Endothelial cell of hepatic sinusoid (primary cell): ENCODE data around the gene CSTB.

Source experiments
- in situ Hi-C: cut with HindIII; loops from 2 replicates; pipeline ENCODE4 v1.10.0; 2017; ENCODE audit warnings: low sequenced_read_pairs

Gene CSTB

DNA sequence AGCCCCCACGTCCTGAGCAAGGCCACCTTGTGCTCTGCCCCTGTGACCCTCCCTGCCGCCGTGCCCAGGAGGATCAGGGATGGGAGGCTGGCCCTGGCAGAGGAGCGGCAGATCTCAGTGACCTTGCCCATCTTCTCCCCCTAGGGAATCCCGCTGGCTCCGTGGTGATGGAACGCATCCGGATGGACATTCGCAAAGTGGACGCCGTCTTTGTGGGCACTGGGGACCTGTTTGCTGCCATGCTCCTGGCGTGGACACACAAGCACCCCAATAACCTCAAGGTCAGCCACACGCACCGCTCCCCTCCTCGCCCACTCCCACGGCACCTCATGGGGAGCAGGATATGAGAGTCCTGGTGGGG is 22.7 kb downstream of the CSTB start:
- in situ Hi-C loops: no loop called here

DNA sequence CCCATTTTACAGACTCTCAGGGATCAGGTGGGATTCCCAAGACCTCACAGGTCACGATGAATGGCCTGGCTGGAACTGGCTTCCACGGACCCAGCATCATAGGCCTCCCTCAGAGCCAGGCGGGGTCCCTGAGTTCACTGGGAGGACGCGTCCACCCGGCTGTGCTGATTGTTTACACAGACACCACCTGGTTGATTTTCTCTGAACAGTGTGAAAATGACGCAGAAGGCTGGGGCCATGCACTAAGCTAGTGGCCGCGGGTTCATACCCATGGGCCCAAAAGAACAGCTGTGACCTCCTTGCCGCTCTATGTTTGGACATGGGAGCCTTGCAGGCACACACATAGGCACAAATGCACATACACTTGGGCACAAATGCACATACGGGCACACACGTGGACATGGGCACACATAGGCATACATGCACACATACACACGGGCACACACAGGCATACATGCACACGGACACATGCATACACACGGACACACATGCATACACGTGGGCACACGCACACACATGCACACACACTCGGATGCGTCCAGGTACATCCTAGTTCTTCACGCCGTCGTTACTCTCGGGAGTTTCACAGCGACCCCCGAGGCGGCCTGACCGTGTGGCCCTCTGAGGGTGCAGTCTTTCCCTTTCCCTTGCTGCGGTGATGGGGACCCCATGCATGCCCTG is 23.2 kb downstream of the CSTB start:
- in situ Hi-C loops: no loop called here

DNA sequence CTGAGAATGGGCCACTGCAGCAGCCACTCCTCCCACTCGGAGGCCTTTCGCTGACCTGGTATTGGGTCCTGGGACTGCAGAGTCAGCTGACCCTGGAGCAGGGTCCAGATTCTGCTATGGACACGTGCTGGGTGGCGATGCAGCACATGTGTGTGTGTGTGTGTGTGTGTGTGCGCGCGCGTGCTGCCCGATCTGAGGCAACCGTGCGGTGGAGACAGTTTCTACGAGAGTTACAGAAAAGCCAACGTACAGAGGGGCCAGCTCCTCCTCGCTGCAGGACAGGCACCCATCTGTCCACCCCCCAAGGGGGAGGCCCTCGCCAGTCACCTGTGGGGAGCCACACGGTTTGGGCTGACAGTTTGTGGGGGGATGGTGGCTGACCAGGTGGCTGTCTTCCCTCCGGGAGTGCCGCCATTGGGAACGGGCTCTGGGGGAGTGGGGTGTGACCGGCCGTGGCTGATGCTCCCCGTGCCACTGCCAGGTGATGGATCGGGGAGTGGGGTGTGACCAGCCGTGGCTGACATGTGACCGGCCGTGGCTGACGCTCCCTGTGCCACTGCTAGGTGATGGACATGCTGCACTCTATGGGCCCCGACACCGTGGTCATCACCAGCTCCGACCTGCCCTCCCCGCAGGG is 24.0 kb downstream of the CSTB start:
- in situ Hi-C loops: no loop called here

DNA sequence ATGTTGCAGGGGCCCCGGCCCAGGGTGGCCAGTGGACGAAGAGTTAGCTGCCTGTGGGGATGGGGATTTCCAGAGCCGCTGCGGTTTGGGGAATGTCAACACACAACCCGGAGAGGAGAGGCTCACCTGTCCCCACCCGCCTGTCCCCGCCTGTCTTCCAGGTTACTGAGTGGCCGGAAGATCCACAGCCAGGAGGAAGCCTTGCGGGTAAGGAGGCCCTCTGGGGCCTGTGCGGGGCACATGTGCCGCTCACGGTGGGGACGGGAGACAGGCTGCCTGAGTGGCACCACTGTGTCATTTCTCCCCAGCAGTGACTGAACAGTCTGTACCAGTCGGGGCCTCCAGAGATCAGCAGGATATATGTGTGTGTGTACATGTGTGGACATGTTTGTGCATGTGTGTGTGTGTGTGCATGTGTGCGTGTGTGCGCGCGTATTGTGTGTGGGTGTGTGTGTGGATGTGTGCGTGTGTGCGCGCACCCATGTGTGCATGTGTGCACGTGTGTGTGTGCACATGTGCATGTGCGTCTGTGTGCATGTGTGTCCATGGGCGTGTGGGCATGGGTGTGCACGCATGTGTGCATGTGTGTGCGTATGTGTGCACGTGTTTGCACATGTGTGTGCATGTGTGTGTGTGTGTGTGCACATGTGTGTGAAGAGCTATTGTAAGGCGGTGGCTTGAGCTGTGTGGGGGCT is 25.6 kb downstream of the CSTB start:
- in situ Hi-C loops: no loop called here

DNA sequence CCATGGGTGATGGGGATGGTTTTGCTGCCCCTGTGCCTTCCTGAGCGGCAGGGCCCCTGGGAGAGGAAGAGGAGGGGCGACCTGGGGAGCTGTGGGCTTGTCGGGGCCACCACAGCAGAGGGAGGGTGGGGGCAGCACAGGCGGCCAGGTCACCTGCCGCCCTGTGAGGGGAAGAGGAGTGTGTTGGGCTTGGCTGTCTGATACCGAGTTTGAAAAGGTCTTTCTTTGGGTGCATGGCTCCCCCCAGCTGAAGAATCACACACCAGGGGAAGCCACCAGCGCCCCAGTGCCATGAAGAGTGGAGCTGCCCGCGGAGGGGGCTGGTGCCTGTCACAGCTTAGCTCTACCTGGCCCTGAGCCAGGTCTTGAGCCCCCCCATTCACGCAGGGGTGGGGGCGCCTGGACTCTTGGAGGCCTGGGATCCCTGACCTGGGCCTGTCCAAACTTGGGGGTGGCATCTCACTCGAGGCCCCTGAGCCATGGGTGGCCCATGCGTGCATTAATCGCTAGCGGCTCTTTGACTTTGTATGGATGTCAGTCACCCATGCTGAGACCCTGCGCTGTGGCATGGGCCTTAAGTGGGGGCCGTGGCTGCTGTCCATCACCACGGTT is 26.4 kb downstream of the CSTB start:
- in situ Hi-C loops: no loop called here

DNA sequence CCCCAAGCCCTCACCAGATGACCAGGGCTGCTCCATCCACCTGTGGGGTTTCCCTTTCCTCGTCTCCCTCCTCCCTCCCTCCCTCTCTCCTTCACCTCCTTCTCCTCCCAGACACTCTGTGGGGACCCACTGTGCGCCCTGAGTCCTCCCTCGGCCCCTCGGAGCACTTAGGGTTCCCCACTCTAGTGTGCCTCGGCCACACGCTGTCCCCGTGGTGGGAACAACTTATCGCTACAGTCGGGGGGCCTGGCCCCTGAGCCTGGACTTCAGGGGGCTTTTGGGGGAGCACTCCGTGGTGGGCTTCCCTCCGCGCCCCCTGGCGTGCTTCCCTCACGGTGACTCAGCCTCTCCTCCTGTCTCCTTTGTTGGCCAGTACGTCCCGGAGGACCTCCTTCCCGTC is 27.5 kb downstream of the CSTB start:
- in situ Hi-C loops: no loop called here

DNA sequence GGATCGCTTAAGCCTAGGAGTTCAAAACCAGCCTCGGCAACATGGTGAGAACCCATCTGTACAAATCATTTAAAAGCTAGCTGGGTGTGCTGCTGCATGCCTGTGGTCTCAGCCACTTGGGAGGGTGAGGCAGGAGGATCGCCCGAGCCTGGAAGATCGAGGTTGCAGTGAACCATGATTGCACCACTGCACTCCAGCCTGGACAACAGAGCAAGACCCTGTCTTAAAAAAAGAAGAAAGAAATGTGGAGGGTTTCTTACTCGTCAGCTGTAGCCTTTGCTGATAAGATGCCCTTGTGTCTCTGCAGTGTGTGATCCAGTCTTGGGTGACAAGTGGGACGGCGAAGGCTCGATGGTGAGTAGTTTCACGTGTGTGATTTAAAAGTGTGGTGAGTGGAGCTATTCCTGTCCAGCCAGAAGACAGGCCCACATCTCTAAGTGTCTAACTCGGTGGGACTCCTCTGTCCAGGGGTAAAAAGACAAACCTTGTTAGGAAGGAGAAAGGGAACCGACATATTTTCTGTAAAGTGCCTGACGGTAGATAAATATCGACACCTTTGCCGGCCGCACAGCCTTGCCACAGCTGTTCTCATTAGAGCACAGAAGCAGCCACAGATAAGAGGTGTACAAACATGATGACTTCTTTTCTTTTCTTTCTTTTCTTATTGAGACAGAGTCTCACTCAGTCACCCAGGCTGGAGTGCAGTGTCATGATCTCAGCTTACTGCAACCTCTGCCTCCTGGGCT is 30.2 kb downstream of the CSTB start:
- in situ Hi-C loops: no loop called here

DNA sequence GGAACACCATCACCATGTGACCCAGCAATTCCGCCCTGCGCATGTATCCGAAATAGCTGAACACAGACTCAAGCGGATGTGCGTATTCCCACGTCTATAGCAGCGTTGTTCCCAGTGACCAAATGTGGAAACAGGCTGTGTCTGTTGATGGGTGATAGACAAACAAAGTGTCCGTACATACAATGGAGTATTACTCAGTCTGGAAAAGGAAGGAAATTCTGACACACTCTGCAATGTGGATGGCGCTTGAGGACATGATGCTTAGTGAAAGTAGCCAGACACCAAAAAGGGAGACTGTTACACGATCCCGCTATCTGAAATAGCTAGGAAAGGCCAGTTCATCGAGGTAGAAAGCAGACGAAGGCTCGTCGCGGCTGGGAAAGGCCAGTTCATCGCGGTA is 31.4 kb downstream of the CSTB start:
- in situ Hi-C loops: no loop called here

DNA sequence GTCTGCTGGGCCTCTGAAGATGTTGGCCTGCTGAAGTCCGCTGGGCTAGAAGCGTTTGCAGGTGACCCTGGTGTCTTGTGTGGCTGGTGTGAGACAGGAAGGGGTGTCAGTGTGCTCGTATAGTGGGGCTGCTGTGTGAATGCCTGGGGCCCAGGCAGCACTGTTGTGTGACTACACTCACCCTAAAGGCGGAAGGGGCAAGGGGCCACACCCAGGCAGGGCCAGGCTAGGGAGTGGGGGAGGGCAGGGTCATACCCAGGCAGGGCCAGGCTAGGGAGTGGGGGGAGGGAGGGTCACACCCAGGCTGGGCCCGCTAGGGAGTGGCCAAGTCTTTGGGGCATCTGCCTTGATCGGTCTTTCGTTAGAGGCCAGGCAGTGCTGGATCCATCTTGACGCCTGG is 32.2 kb downstream of the CSTB start:
- in situ Hi-C loops: no loop called here

DNA sequence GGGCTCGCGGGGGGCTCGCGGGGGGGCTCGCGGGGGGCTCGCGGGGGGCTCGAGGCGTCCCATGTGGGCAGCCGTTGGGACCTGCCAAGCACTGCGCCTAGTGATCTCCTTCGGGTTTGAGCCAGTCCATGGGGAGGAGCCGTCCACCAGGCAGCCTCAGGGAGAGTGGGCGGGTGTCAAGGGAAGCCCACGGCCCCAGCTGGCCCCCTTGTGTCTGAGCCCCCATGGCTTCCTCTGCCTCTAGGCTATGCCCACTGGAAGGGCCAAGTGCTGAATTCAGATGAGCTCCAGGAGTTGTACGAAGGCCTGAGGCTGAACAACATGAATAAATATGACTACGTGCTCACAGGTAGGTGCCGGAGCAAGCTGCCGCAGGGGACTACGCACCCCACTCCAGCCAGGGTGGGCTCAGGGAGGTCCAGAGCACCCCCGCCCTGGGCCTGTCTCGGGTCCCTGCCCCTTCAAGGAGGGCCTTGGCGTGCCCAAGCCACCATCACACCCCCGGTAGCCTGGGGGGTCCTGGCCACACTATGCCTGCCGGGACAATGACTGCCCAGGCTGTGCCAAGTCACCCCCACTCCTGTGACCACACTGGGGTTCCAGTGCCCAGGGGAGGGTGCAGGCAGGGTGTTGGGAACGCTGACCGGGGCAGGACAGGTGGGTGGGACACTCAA is 34.5 kb downstream of the CSTB start:
- in situ Hi-C loops: no loop called here

DNA sequence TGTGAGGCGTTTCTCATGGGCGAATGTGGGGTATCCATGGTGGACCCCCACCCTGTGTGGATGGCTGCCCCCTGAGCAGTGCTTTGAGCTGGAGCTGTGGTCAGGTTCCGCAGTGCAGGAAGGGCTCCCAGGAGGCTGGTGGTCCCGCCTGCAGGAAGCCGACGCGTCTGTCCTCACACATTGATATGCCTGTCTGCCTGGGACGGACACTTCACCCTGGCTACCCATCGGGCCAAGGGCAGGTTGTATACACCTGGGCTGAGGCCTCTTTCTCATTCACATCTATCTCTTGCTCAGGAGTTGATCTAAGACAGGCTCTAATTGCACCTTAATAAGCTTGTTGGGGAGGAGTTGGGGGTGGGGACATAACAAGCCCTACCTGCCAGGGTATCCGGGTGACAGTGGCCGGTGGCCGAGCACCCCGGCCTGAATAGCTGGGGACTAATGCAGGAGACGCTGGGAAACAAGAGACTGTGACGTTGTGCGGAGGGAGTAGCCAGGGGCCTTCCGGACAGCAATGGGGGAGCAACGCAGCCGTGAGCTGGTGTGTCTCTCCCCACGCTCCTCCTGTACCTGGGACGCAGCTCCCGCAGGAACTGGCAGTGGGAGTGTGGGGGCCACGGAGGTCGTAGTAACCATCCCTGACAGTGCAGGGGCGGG is 35.5 kb downstream of the CSTB start:
- in situ Hi-C loops: no loop called here

DNA sequence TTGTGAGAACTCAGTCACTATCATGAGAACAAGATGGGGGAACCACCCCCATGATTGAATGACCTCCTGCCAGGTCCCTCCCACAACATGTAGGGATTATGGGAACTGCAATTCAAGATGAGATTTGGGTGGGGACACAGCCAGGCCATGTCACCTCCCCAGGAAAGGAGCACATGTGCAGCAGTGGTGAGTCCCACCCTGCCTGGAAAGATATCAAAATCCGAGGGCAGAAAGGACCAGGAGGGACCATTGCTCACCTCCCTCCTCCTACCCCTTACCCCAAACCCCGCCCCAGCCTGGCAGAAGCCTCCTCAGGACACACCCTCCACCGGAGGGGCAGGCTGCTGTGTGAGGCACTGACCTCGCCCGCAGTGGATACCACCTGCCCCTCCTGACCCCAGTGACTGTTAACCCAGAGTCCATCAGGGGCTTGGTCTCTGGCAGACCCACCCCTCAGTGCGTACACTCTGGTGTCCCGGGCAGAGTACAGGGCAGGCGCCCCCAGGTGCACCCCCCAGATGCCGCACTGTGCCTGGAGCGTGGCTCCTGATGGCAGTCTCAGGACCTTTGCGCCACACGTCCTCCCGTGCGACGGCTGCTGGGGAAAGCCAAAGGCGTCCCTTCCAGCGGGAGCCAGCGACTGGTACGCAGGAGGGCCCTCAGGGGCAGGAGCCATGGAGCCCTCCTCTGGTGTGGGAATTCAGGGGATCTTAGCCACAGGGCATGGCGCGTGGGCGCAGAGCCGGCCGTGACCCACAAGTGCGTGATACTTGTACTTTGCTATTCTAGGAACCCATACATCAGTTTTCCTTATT is 36.3 kb downstream of the CSTB start:
- in situ Hi-C loops: loop anchor here (5.0 kb wide), 1 partner anchor 32 kb away; no protein-coding TSS in a partner anchor

DNA sequence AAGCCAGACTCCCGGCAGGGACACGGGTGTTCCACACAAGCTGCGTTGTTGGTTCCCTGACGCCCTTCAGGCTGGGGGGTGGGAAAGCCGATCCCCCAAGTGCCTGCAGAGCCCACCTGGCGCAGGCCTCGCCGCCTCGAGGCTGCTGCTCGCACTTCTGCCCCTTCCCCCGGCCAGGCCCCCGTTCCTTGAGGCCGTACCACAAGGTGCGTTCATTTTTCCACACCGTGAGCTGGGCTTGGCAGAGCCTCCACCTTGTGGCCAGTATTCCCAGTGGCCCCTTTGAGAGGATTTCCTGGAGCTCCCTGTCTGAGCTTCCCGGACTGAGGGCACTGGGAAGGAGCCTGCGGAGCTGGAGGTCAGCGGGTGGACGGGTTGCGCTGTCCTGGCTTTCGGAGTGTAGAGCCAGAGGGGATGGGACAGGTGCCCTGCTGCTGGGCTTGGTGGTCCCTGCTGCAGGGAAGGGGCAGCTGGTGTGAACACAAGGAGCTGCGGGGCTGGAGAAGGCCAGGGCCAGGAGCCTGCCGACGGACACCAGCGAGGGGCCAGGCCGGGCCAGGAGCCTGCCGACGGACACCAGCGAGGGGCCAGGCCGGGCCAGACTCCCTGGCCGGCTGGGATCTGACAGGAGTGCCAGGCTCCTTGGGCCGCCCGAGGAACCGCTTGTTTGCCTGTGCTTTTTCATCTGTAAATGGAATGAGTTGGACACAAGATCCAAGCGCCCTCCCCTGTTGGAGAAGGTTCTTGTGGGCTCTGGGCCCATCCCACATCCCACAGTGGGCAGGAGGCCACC is 38.8 kb downstream of the CSTB start:
- in situ Hi-C loops: loop anchor here (5.0 kb wide), 1 partner anchor 35 kb away; no protein-coding TSS in a partner anchor

DNA sequence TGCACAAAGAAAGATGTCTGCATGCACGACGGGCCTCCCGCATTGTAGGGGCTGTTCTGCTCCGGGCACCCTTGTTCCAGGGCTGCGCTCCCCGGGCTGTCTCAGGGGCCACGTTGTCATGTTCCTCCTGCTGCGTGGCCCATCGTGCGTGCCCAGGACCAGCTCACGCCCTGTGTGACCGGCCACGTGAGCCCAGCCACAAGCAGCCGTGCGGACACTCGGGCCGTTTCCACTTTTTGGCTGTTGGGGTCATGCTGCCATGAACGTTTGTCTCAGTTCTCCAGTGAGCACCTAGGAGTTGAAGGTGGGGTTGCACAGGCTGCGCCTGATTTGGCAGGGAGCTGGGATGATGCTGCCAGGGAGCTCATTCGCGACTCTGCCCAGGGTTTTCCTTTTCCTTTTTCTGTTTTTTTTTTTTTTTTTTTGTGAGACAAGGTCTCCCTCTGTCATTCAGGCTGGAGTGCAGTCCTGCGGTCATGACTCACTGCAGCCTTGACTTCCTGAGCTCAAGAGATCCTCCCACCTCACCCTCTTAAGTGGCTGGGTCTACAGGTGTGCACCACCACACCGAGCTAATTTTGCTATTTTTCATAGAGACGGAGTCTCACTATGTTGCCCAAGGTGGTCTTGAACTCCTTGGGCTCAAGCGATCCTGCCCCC is 39.8 kb downstream of the CSTB start:
- in situ Hi-C loops: loop anchor here (5.0 kb wide), 1 partner anchor 36 kb away; no protein-coding TSS in a partner anchor

DNA sequence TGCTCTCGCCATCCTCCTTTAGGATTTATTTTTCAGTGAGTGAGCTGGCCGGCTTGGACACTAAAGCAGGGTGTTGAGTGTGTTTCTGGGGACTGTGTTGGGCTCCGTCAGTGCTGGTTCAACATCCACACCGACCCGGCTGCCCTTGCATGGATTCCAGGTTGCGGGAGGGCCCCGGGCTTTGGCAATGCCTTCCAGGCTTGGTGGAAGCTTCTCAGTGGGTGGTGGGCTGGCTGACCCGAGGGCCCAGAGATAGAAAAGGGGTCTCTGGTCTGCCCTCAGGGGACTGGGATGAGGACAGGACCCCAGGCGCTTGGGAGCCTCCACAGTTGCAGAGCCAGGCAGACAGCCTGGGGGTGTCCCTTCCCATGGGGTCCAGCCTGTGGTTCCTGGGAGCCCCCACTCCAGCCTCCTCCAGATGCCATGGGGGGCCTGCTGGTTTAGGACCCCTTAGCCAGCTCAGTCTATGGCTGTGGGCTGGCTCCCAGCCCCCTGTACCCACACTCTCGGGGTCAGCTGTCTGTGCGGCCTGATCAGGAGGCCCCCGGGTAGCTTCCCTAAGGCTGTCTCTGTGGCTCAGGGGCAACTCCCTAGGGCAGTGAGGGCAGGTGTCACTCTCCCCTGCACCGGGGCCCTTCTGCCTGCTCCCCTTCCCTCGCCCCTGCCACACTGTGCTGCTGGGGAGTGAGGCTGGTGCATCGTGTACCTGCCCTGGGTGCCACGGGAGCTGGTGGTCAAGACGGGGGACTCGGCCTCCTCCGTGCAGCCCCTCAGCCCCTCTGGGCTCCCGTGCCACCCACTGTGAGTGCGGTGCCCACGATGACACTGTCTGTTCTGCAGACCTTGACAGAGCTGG is 40.6 kb downstream of the CSTB start:
- in situ Hi-C loops: loop anchor here (5.0 kb wide), 1 partner anchor 37 kb away; no protein-coding TSS in a partner anchor

DNA sequence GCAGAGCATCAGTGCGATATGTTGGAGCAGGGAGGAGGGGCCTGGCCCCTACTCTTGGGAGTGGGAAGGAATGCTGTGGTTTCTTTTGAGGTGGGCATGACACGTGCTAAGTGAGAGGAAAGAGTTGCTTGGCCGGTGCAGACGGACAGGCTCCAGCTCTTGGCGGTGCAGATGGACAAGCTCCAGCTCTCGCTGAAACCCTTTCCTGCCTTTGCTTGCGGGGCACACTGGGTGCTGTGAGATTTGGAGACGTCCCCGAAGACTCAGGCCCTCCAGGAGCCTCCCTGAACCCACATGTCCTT is 41.2 kb downstream of the CSTB start:
- in situ Hi-C loops: loop anchor here (5.0 kb wide), 1 partner anchor 37 kb away; no protein-coding TSS in a partner anchor
